ENCODE measurements around the gene CLNK. TPM values are rescaled to one million over a fixed set of nuclear protein-coding genes. Genes with fewer than 3 reads are reported as not detected.

CLNK gene
- total RNA-seq, 1 donor from 2014 or later = not detected

DNA sequence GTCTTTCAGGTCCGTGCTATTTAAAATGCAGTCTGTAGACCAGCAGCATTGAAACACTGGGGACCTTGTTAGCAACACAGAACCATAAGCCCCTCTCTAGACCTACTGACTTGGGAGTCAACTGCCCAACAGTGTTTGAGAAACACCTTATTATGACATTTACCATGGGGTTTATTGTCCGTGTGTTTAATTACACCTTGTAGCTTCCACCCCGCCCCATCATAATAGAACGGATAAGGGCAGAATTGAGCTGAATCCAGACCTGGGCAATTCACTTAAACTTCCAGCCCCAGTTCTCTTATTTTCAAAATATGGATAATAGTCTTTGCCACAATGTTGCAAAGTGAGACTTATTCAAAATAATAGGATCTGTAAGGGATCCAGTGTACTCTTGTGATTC, 30.6 kb upstream of the CLNK start:
- Histone ChIP-seq H3K9me3 (no peaks in the 10 kb centered on the region), H3K36me3 (no peaks in the 10 kb centered on the region), H3K4me1 (no peaks in the 10 kb centered on the region), H3K4me3 (no peak overlapping the region), H3K27me3 (no peaks in the 10 kb centered on the region), H3K27ac (no peak overlapping the region)
- TF ChIP-seq, protein P1, sequence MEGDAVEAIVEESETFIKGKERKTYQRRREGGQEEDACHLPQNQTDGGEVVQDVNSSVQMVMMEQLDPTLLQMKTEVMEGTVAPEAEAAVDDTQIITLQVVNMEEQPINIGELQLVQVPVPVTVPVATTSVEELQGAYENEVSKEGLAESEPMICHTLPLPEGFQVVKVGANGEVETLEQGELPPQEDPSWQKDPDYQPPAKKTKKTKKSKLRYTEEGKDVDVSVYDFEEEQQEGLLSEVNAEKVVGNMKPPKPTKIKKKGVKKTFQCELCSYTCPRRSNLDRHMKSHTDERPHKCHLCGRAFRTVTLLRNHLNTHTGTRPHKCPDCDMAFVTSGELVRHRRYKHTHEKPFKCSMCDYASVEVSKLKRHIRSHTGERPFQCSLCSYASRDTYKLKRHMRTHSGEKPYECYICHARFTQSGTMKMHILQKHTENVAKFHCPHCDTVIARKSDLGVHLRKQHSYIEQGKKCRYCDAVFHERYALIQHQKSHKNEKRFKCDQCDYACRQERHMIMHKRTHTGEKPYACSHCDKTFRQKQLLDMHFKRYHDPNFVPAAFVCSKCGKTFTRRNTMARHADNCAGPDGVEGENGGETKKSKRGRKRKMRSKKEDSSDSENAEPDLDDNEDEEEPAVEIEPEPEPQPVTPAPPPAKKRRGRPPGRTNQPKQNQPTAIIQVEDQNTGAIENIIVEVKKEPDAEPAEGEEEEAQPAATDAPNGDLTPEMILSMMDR (IDR thresholded peaks at IDR 0.05) = no peak
- no peak for DNase-seq (ENCODE audit: extremely low spot score in 2 of 2)
- intact Hi-C loops (cut with DNase I) = no loop called here

DNA sequence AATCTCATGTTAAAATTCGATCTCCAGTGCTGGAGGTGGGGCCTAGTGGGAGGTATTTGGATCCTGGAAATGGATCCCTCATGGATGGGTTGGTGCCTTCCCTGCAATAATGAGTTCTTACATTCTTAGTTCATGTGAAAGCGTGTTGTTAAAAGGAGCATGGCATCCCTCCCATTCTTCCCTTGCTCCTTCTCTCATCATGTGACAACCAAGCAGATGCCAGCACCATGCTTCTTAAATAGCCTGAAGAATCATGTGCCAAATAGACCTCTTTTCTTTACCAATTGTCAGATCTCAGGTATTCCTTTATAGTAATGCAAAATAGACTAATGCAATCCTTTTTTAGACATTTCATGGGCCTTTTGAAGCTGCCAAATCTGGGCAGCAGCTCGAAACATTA, 29.0 kb upstream of the CLNK start:
- Histone ChIP-seq H3K4me1 (no peaks in the 10 kb centered on the region), H3K9me3 (no peaks in the 10 kb centered on the region), H3K4me3 (no peak overlapping the region), H3K36me3 (no peaks in the 10 kb centered on the region), H3K27me3 (no peaks in the 10 kb centered on the region), H3K27ac (no peak overlapping the region)
- DNase-seq (ENCODE audit: extremely low spot score in 2 of 2) = no peak
- TF ChIP-seq, protein P1 (IDR thresholded peaks at IDR 0.05) = no peak
- no peak for TF ChIP-seq POLR2AphosphoS5 (IDR thresholded peaks at IDR 0.05; ENCODE audit: insufficient read depth in 1 of 2, low read depth in 1 of 2)
- intact Hi-C loops (cut with DNase I) = no loop called here

DNA sequence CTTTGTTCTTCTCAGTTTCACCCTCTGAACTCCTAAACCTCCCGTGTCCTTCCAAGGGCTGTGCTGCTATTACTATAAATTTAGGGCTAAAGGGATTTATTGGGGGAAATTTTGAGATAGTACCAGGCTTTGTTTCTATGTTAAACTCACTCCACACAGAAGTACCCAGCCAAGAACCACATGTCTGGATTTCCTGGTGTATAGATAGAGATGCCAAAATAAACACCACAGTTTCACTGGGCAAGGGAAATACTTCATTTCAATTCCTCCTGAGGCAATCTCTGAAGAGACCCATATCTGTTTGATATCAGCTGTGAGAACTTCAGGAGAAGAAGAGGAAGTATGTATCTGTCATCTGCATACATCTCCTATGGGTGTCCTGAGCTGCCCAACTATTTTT, 21.7 kb upstream of the CLNK start:
- TF ChIP-seq POLR2AphosphoS5 (IDR thresholded peaks at IDR 0.05; ENCODE audit: insufficient read depth in 1 of 2, low read depth in 1 of 2) (no peak), POLR2A (IDR thresholded peaks at IDR 0.05) (no peak)
- TF ChIP-seq, protein P1 (IDR thresholded peaks at IDR 0.05) = no peak
- intact Hi-C loops (cut with DNase I) = no loop called here
- Histone ChIP-seq H3K4me1 (no peaks in the 10 kb centered on the region), H3K36me3 (no peaks in the 10 kb centered on the region), H3K27ac (no peak overlapping the region), H3K9me3 (no peaks in the 10 kb centered on the region), H3K27me3 (no peaks in the 10 kb centered on the region), H3K4me3 (no peak overlapping the region)
- no peak for DNase-seq (ENCODE audit: extremely low spot score in 2 of 2)

DNA sequence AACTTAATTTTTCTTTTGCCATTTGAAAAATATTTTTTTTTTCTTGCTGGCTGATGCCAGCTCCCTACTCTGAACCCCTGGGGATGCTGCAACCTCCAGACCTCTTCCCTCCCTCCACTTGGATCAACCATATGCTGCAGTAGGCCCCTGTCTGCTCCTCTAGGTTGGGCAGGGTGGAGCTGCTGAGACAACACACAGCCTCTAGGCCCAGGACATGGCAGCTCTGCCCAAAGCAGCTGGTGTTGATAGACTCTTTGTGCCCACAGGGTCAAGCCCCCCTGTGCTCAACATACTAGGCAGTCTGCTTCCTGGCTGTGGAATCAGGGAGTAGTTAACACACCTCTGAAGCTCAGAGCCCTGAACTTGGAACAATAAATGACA, 19.9 kb upstream of the CLNK start:
- TF ChIP-seq, protein P1 (IDR thresholded peaks at IDR 0.05) = no peak
- no peak for TF ChIP-seq POLR2A (IDR thresholded peaks at IDR 0.05)
- no peak for TF ChIP-seq POLR2AphosphoS5 (IDR thresholded peaks at IDR 0.05; ENCODE audit: insufficient read depth in 1 of 2, low read depth in 1 of 2)
- H3K4me3 ChIP-seq = no peak overlapping the region
- DNase-seq (ENCODE audit: extremely low spot score in 2 of 2) = no peak
- H3K4me1 ChIP-seq = no peaks in the 10 kb centered on the region
- no peaks in the 10 kb centered on the region for H3K9me3 ChIP-seq
- intact Hi-C loops (cut with DNase I) = no loop called here
- H3K27me3 ChIP-seq = no peaks in the 10 kb centered on the region
- H3K27ac ChIP-seq = no peak overlapping the region
- H3K36me3 ChIP-seq = no peaks in the 10 kb centered on the region

DNA sequence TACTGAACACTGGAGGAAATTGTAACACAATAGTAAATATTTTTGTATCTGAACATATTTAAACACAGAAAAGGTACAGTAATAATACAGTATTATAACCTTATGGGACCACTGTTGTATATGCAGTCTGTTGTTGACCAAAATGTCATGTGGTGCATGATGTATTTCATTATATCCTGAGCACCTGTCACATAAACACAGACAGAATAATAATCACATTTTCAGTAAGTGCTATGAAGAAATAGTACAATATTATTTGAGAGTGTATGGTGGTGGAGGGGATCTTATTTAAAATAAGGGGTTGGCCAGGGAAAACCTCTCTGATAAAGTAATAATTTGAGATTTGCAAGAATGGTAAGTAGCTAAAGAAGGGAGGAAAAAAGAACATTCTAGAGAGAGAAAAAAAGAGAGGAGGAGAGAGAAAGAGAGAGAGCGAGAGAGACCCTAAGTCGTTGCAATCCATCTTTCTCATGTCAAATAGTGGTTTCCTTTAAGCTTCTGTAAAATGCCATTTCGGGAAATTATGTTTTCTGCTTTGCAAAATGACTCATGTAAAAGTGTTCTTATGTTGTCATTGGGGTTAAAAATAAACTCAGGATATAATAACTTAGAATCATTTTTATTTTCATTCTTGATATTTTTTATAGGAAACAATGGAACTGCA, 19.3 kb upstream of the CLNK start:
- no peak for TF ChIP-seq POLR2AphosphoS5 (IDR thresholded peaks at IDR 0.05; ENCODE audit: insufficient read depth in 1 of 2, low read depth in 1 of 2)
- TF ChIP-seq, protein P1 (IDR thresholded peaks at IDR 0.05) = no peak
- no peak for TF ChIP-seq POLR2A (IDR thresholded peaks at IDR 0.05)
- Histone ChIP-seq H3K9me3 (no peaks in the 10 kb centered on the region), H3K4me3 (no peak overlapping the region), H3K4me1 (no peaks in the 10 kb centered on the region), H3K27ac (no peak overlapping the region), H3K36me3 (no peaks in the 10 kb centered on the region), H3K27me3 (no peaks in the 10 kb centered on the region)
- intact Hi-C loops (cut with DNase I) = no loop called here
- no peak for DNase-seq (ENCODE audit: extremely low spot score in 2 of 2)
